HL-60/S4 treated with retinoic acid at 250 ng/mL for 4 days and 3 days (cell line): ENCODE measurements around the gene ZNF528.

Experiments
- in situ Hi-C: fragments of 300-500 bp; cut with MboI; formaldehyde crosslinking; loops from 2 replicates; pipeline ENCODE4 v1.7.0; 2022; ENCODE audit warnings: low sequenced_read_pairs

The ZNF528 gene

DNA sequence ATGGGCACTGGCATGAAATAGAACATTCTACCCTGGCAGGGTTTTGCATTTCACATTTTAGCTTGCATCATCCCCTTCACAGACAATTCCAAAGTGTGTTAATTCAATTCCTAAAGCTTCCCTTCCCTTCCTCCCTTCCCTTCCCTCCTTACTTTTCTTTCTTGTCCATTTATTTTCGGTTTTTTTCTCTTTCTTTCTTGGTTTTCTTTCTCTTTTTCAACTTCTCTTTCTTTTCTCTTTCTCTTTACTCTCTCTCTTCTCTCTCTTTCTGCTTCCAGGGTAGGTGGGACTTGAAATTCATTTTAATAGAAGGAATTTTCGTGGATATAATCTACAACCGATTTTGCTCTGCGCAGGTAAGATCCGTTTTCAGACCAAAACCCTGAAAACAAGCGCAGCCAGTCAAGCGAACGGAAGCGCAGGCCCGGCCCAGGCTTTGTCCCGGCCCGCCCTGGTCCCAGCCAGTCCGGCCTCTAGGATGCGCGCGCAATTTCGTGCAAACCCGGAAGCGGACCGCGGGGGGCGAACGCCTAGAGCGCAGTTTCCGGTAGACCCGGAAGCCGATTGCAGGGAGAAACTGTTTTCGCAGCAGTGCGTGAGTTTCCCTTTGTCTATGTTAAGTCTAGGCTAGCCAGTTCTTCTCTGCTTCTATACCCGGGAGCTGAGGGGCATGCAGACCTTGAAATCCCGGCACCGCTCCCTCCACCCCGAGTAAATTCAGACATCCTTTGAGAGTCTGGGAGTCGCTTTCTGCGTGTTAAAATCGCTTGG lies at the start of gene ZNF528:
Gene ZNF528 (plus strand): TSS at position 540 of the 771 bp plus-strand sequence. CDS start 4,165 bp downstream, outside the sequence.
- in situ Hi-C loops = no loop called here

DNA sequence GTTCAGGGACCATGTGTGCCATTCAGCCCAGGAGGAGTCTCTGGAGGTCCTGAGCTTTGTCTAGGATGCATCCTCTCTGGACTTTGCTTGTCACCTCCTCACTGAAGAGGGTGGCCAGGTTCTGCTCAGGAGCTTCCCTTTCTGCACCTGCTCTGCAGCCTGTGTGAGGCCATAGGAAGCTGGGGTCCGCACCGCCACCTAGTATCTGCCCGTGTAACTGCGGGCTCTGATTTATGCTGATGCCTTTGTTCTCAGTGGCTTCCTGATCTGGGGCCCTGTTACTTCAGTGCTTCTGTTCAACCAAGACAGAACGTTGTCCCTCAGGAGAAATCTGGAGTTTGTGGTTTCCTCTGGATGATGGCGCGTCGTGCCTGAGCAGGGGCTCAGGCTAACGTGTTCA lies 46.1 kb upstream of the ZNF528 start:
- in situ Hi-C loops = no loop called here

DNA sequence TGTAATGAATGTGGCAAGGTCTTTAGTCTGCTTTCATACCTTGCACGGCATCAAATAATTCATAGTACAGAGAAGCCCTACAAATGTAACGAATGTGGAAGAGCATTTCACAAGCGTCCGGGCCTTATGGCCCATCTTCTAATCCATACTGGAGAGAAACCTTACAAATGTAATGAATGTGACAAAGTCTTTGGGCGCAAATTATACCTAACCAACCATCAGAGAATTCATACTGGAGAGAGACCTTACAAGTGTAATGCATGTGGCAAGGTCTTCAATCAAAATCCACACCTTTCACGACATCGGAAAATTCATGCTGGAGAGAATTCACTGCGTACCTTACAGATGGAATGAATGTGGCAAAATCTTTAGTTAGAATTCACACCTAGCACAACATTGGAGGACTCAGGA lies 31.2 kb upstream of the ZNF528 start:
- in situ Hi-C loops = no loop called here

DNA sequence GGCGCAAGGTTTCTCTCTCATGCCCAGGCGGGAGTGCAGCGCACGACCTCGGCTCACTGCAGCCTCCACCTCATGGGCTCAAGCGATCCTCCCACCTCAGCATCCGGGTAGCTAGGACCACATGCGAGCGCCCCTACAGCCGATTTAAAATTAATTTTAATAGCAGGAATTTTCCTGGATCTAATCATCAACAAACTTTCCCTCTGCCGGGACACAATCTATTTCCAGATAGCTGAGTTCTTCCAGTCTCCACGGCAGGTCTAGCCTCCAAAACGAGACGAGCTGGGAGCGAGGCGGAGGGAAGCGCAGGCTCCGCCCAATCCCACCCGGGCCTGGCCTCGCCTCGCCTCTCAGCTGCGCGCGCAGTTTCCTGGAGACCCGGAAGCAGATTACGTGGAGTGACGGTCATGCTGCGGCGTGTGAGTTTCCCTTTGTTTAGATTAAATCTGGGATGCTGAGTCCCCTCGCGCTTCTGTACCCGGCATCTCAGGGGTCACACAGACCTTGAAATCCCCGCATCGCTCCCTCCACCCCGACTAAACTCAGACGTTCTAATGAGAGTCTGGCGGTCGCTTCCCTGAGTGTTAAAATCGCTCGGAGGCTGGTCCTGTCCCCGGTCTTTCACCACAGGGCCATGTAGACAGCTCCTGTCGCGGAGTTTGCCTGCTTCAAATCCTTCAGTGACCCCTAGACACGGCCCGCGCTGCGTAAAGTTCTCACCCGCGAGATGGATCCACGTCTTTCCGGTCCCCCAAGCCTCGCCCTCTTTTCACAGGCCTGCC lies 27.9 kb upstream of the ZNF528 start, which contains the start of gene ZNF880:
Gene ZNF880 (plus strand): TSS at position 365 of the 782 bp plus-strand sequence. CDS start 43 bp downstream, at position 408.
- in situ Hi-C loops = no loop called here

DNA sequence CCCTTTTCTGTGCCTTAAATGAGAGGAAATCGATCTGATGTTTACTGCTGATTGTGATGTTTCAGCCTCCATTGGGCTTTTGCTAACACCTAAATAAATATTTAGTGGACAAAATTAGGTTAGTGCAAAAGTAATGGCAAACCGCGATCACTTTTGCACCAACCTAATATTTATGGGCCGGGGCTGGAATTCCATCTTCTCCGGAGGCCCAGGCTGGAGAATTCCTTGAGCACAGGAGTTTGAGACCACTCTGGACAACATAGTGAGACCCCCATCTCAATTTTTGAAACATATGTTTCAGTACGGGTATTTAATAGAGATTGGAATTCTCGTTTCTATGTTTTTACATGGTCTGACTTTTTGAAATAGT lies 27.3 kb upstream of the ZNF528 start:
- in situ Hi-C loops = no loop called here

DNA sequence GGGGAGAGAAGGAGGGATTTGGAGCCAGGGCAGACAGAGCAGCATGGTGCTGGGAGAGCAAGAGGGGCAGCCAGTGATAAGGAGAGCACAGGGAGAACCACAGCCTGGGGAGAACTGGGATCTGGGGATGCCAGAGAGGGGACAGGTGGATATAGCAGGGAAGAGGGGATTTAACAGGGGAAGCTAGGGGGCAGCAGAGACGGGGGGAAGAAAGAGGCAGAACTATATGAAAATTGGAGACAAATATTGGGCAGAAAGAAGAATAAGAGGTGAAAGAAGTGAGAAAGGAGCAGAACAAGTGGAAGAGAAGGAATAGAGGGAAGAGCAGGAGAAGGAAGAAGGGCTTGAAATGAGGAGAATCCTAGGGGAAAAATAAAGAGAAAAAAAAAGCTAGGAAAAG lies 6.5 kb upstream of the ZNF528 start:
- in situ Hi-C loops = no loop called here

DNA sequence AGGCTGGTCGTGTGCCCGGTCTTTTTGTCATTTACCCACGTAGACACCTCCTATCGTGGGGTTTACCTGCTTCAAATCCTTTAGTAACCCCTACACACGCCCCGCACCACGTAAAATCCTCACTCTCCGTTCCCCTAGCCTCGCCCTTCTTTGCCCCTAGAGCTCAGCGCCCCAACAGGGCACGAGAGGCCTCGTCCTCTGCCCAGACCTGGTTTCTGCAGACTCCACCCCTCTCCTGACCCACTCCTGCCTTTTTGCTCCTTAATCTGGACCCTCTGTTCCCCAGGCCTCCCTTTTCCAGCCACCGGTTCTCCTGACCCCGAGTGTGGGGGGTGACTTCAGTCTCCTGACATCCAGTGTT lies 412 bp downstream of the ZNF528 start:
- in situ Hi-C loops = no loop called here

DNA sequence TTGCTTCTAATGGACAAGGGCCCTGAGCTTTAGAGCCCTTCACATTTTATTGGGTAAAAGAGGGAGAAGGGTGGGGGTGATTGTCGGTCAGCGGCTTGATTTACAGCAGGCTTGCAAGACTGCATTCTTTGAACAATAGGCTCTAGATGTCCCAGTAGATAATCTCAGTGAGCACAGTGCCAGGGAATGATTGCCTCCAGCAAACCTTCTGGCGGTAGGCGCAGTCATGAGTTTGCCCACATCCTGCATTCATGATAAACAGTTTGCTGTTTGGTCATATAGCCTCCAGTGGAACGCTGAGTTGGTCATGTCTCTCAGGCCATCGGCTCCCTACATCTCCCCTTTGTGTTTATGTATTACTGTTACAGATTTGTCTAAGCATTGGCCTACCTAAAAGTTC lies 12.6 kb downstream of the ZNF528 start:
- in situ Hi-C loops = no loop called here

DNA sequence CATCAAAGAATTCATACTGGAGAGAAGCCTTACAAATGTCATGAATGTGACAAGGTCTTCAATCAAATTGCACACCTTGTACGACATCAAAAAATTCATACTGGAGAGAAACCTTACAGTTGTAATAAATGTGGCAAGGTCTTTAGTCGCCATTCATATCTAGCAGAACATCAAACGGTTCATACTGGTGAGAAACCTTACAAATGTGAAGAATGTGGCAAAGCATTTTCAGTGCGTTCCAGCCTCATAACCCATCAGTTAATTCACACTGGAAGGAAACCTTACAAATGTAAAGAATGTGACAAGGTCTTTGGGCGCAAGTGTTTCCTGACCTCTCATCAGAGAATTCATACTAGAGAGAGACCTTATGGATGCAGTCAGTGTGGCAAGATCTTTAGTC lies 18.1 kb downstream of the ZNF528 start:
- in situ Hi-C loops = no loop called here

DNA sequence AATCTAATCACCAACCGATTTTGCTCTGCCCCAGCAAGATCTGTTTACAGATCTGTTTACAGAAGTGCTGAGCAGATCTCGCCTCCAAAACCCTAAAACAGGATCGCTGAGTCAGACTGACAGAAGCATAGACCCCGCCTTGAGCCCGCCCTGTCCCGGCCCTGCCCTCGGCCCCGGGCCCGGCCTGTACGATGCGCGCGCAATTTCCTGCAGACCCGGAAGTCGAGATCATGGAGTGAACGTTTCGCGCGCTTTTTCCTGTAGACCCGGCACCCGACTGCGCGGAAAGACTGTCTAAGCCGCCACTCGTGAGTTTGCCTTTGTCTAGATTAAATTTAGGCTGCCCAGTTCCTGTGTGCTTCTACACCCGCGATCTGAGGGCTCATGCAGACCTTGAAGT lies 31.3 kb downstream of the ZNF528 start, which contains the start of gene ZNF534:
Gene ZNF534 (plus strand): TSS at position 212 of the 400 bp plus-strand sequence. CDS start 2,327 bp downstream, outside the sequence.
- in situ Hi-C loops = no loop called here

DNA sequence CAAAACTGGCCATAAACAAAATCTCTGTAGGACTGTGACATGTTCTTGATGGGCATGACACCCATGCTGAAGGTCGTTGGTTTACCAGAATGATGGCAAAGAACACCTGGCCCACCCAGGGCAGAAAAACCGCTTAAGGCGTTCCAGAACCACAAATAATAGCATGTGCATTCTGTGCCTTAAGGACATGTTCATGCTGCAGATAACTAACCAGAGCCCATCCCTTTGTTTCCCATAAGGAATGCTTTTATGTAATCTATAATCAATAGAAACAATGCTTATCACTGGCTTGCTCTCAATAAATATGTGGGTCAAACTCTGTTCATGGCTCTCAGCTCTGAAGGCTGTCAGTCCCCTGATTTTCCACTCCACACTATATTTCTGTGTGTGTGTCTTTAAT lies 44.5 kb downstream of the ZNF528 start:
- in situ Hi-C loops = no loop called here

DNA sequence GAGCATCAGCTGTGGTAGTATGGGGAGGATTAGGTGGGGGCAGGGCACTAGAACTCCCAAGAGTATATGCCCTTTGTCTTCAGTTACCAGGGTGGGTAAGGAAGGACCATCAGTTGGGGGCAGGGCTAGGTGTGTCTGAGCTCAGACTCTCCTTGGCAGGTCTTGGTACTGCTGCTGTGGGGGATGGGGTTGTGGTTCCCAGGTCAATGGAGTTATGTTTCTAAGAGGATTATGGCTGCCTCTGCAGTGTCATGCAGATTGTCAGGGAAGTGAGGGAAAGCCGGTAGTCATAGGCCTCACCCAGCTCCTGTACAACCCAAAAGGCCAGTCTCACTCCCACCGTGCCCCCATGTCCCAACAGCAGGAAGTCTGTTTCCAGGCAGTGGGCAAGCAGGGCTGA lies 46.9 kb downstream of the ZNF528 start:
- in situ Hi-C loops = no loop called here

DNA sequence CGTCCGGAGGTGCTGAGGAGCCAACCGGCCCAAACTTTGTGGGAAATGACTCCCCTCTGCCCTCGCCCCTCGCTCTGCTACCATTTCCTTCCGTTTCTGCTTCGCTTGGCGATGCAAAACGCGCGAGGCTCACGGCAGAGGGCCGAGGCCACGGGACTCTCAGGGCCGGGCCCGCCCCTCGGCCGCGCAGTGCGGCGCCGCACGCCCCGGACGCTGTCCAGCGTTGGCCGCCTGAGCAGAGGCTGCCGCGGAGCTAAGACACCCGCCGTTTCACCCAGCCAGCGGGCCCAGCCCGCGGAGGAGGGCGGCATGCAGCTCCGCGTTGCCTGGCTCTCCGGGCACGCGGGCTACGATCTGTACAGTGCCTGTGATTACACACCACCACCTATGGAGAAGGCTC lies 53.6 kb downstream of the ZNF528 start:
- in situ Hi-C loops = no loop called here

DNA sequence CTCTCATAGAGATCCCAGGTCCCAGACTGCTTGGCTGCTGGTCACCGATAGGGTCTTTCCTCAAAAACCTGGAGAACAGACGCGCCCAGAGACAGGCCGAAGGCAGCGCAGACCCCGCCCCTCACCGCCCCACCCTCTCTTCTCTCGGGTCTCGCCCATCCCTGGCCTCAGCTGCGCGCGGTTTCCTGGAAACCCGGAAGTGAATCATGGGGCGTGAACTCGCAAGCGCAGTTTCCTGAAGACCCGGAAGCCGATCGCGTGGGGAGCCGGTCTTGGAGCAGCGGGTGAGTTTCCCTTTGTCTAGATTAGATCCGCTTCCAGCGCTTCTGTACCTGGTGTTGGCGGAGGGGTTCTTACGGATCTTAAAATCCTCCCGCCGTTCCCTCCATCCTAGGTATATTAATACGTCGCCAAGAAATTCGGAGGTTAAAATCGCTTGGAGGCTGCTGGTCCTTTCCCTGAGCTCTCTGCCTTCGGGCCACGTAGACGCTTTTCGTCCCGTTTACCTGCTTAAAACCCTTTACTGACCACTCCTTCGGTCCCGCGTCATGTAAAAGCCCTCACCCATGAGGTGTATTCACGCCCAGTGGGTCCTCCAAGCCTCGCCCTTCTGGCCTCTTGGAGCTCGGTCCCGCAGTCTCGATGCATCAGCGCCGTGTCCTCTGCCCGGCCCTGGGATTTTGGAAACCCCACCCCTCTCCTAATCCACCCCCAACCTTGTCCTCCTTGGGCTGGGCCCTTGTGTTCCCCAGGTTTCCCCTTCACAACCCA lies 55.9 kb downstream of the ZNF528 start, which contains the start of gene ZNF578:
Gene ZNF578 (plus strand): TSS at position 230 of the 771 bp plus-strand sequence. CDS start 48,293 bp downstream, outside the sequence.
- in situ Hi-C loops = no loop called here

DNA sequence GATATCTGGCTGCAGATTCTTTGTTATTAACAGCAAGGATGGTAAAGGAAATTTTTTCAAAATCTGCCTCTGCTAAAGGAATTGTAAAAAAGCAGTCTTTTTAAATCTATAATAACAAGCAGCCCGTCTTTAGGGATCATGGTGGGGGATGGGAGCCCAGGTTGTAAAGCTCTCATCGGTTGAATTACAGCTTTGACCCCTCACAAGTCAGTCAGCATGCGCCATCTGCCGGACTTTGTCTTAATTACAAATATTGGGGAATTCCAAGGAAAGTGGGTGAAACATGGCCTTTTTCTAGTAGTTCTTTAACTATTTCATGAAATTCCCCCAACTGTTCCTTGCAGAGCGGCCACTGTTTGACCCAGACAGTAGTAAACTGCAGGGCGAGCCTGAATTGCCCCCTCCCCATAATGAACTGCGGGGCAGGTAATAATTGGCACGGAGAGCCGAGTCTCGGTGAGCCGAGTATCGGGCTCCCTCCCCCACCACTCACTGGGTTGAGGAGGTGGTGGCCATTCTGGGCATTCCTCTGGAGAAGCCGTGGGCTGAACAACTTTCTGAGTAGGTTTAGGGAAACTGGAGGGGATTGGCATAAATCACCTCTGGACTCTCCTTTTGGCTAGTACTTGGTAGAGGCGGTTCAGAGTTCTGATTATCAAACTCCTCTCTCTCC lies 67.3 kb downstream of the ZNF528 start:
- in situ Hi-C loops = no loop called here
